GM06990 (cell line): ENCODE data around the gene SMAP2.
"Not testable (repeated sequence)": the region's sequence is repeated elsewhere in the genome, so short reads cannot be mapped to it uniquely, and the experiment has no call there.

ENCODE experiments used
- DNase-seq: peaks from one replicate; pipeline ENCODE4 v3.0.0-alpha.2; 2011; ENCODE audit not compliant: insufficient read length; ENCODE audit errors: extremely low read depth
- H3K27me3 ChIP-seq: replicated peaks from 2 replicates; pipeline ENCODE4 v1.6.0; 2011; ENCODE audit warnings: low read length; ENCODE audit not compliant: control insufficient read depth, insufficient read depth
- H3K36me3 ChIP-seq: 2 replicates; pipeline ENCODE4 v1.5.1; 2011; ENCODE audit warnings: low read length; ENCODE audit not compliant: control insufficient read depth, insufficient read depth
- H3K4me3 ChIP-seq: replicated peaks from 2 replicates; pipeline ENCODE4 v1.5.1; 2011; ENCODE audit warnings: low read depth, mild to moderate bottlenecking, control low read depth, low read length
- CTCF ChIP-seq: IDR thresholded peaks from 2 replicates; pipeline ENCODE4 v1.5.1; 2011; ENCODE audit warnings: low read length, control low read depth, mild to moderate bottlenecking, inconsistent platforms; ENCODE audit not compliant: insufficient read depth, poor library complexity, severe bottlenecking

SMAP2 gene

GRCh38 chr1:40385437-40386358, 12.2 kb downstream of the SMAP2 start:
- Histone ChIP-seq H3K27me3 (no peaks in the 10 kb centered on the region), H3K4me3 (peak overlapping the region; percentile 56), H3K36me3 (peaks cover 1% of the 10 kb centered on the region)
- peak; percentile 83 for DNase-seq
- no peak for TF ChIP-seq CTCF

- H3K27me3 ChIP-seq: no peaks in the 10 kb centered on the region
- H3K4me3 ChIP-seq: peak overlapping the region; percentile 56
- peaks cover 1% of the 10 kb centered on the region for H3K36me3 ChIP-seq
- DNase-seq: no peak
- no peak for TF ChIP-seq CTCF
Measured at GRCh38 chr1:40386359-40386723, 12.8 kb downstream of the SMAP2 start.

GRCh38 chr1:40386796-40387195, 13.3 kb downstream of the SMAP2 start:
- H3K27me3 ChIP-seq: no peaks in the 10 kb centered on the region
- H3K36me3 ChIP-seq: peaks cover 1% of the 10 kb centered on the region
- TF ChIP-seq CTCF: no peak
- peak overlapping the region; percentile 56 for H3K4me3 ChIP-seq
- no peak for DNase-seq

GRCh38 chr1:40387381-40388306, 14.1 kb downstream of the SMAP2 start:
- not testable (repeated sequence) for H3K36me3 ChIP-seq, H3K27me3 ChIP-seq, H3K4me3 ChIP-seq, DNase-seq

- DNase-seq, H3K27me3 ChIP-seq, H3K4me3 ChIP-seq, H3K36me3 ChIP-seq: not testable (repeated sequence)
Measured at GRCh38 chr1:40388456-40389321, 15.2 kb downstream of the SMAP2 start.

- DNase-seq: no peak
- H3K27me3 ChIP-seq: no peaks in the 10 kb centered on the region
- no peak for TF ChIP-seq CTCF
- H3K4me3 ChIP-seq: no peak overlapping the region
- H3K36me3 ChIP-seq: peaks cover 1% of the 10 kb centered on the region
Measured at GRCh38 chr1:40389322-40389803, 15.8 kb downstream of the SMAP2 start.
